Prostate gland (tissue), 2 donors: ENCODE measurements around the gene DYNC1H1. TPM values are rescaled to one million over a fixed set of nuclear protein-coding genes. Genes with fewer than 3 reads are reported as not detected.
"Not testable (repeated sequence)": the region's sequence is repeated elsewhere in the genome, so short reads cannot be mapped to it uniquely, and the experiment has no call there.

Experiments
- DNase-seq: peaks from one replicate; pipeline ENCODE4 v3.0.0-alpha.2; 2019; ENCODE audit warnings: low spot score
- H3K27ac ChIP-seq, 2 donors: fragments of 200-600 bp; sonication (generic); 2 replicates each; pipeline ENCODE4 v1.5.1; 2017 to 2019
- H3K27me3 ChIP-seq: fragments of 200-600 bp; sonication (generic); replicated peaks from 2 replicates; pipeline ENCODE4 v1.5.1; 2019; ENCODE audit not compliant: insufficient read depth
- H3K36me3 ChIP-seq, 2 donors: fragments of 200-600 bp; sonication (generic); 1 replicate in 1 of 2; 2 replicates in 1 of 2; pipeline versions ENCODE4 v1.5.1 to v1.8.1; 2017 to 2019
- H3K4me1 ChIP-seq: fragments of 200-600 bp; sonication (generic); replicated peaks from 2 replicates; pipeline ENCODE4 v1.5.1; 2019
- H3K4me3 ChIP-seq, 2 donors: fragments of 200-600 bp; sonication (generic); 2 replicates each; pipeline ENCODE4 v1.5.1; 2017 to 2019
- H3K9me3 ChIP-seq: fragments of 200-600 bp; sonication (generic); 2 replicates; pipeline ENCODE4 v1.5.1; 2017
- CTCF ChIP-seq, 4 experiments: fragments of 200-600 bp in 2 of 4; fragments of 450-650 bp in 2 of 4; sonication (generic) in 2 of 4; IDR thresholded peaks; 1 replicate in 3 of 4; 2 replicates in 1 of 4; pipeline ENCODE4 v1.5.1; 2016 to 2019; ENCODE audit warnings: antibody characterized with exemption in 4 of 4, mild to moderate bottlenecking in 2 of 4, moderate library complexity in 2 of 4
- POLR2A ChIP-seq: fragments of 450-650 bp; IDR thresholded peaks from one replicate; pipeline ENCODE4 v1.6.1; 2016; ENCODE audit warnings: antibody characterized with exemption, mild to moderate bottlenecking
- POLR2AphosphoS5 ChIP-seq: sonication (generic); formaldehyde crosslinking; IDR thresholded peaks from one replicate; pipeline ENCODE4 v1.6.1; 2017; ENCODE audit warnings: antibody characterized with exemption
- WGBS: methylation state at CpG from one replicate; pipeline ENCODE4 v1.1.5; 2018; 5-methylcytosine and 5-hydroxymethylcytosine counted together
- intact Hi-C: fragments of 100-400 bp; cut with DNase I; formaldehyde crosslinking; loops from one replicate; pipeline ENCODE4 v1.14.2; 2022
- total RNA-seq, 2 donors: library from RNA; depleted of rRNA; stranded (reverse); fragments of >200 nt; gene quantifications; one replicate each; pipeline ENCODE4 v1.1.0, GENCODE V29; 2016

The DYNC1H1 gene
- total RNA-seq, 2 donors from 2014 or later = 366 to 616 TPM

GRCh38 chr14:102066041-102066451 is 101.7 kb downstream of the DYNC1H1 start:
- Histone ChIP-seq H3K4me1 (no peaks in the 10 kb centered on the region), H3K27ac (no peak overlapping the region), H3K27me3 (no peaks in the 10 kb centered on the region), H3K4me3 (no peak overlapping the region), H3K36me3 (no peaks in the 10 kb centered on the region), H3K9me3 (no peaks in the 10 kb centered on the region)
- no peak for TF ChIP-seq POLR2AphosphoS5
- no peak for DNase-seq
- WGBS = 87% methylated on average over 12 of the region's 12 CpGs
- intact Hi-C loops = no loop called here

GRCh38 chr14:102071283-102071998 is 107.1 kb downstream of the DYNC1H1 start:
- intact Hi-C loops = no loop called here
- Histone ChIP-seq H3K4me1 (no peaks in the 10 kb centered on the region), H3K9me3 (no peaks in the 10 kb centered on the region), H3K36me3 (no peaks in the 10 kb centered on the region), H3K27ac (peak overlapping the region; percentile 26 to 37), H3K27me3 (no peaks in the 10 kb centered on the region), H3K4me3 (no peak overlapping the region)
- DNase-seq = no peak
- WGBS = 47% methylated on average over 10 of the region's 10 CpGs
- no peak for TF ChIP-seq CTCF (IDR thresholded peaks at IDR 0.05)
- peak; percentile 32 for TF ChIP-seq POLR2AphosphoS5
- TF ChIP-seq POLR2A = no peak

- 76% methylated on average over 4 of the region's 4 CpGs for WGBS
- TF ChIP-seq POLR2A (no peak), CTCF (IDR thresholded peaks at IDR 0.05) (no peak), POLR2AphosphoS5 (peak; percentile 18)
- H3K36me3 ChIP-seq = peaks cover 0 to 4% of the 10 kb centered on the region in 2 donors
- intact Hi-C loops = no loop called here
- H3K27me3 ChIP-seq = no peaks in the 10 kb centered on the region
- no peaks in the 10 kb centered on the region for H3K9me3 ChIP-seq
- no peak overlapping the region for H3K4me3 ChIP-seq
- no peak for DNase-seq
- no peaks in the 10 kb centered on the region for H3K4me1 ChIP-seq
- no peak overlapping the region for H3K27ac ChIP-seq
Measured at GRCh38 chr14:102074415-102074964, 110.1 kb downstream of the DYNC1H1 start.

DNA sequence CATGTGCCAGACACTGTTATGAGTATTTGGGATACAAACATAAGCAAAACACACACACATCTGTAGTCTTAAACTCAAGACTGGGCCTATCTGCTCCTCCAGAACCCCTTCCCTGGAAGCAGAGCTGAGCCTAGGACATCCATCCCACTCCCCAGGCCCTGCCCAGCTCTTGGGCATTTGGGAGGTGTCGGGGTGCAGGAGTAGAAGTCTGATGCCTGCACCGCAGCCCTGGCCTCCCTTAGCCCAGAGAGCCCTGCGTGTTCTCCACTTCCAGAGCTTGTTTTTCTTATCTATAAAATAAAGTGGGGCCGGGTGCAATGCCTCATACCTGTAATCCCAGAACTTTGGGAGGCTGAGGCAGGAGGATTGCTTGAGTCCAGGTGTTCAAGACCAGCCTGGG is 110.8 kb downstream of the DYNC1H1 start:
- no peak for TF ChIP-seq CTCF (IDR thresholded peaks at IDR 0.05)
- no peak for TF ChIP-seq POLR2A
- TF ChIP-seq POLR2AphosphoS5 = no peak
- Histone ChIP-seq H3K36me3 (peaks cover 0 to 7% of the 10 kb centered on the region in 2 donors), H3K27ac (no peak overlapping the region), H3K9me3 (no peaks in the 10 kb centered on the region), H3K27me3 (no peaks in the 10 kb centered on the region), H3K4me3 (no peak overlapping the region), H3K4me1 (no peaks in the 10 kb centered on the region)
- DNase-seq = no peak
- WGBS = 91% methylated on average over 4 of the region's 4 CpGs
- intact Hi-C loops = no loop called here

- H3K27me3 ChIP-seq = no peaks in the 10 kb centered on the region
- DNase-seq = no peak
- H3K4me1 ChIP-seq = no peaks in the 10 kb centered on the region
- WGBS = 92% methylated on average over 5 of the region's 5 CpGs
- H3K4me3 ChIP-seq = no peak overlapping the region
- intact Hi-C loops = no loop called here
- no peaks in the 10 kb centered on the region for H3K9me3 ChIP-seq
- TF ChIP-seq CTCF (IDR thresholded peaks at IDR 0.05) (no peak), POLR2A (no peak), POLR2AphosphoS5 (no peak)
- H3K36me3 ChIP-seq = peaks cover 0 to 7% of the 10 kb centered on the region in 2 donors
- no peak overlapping the region for H3K27ac ChIP-seq
Measured at GRCh38 chr14:102077382-102077709, 113.0 kb downstream of the DYNC1H1 start.

DNA sequence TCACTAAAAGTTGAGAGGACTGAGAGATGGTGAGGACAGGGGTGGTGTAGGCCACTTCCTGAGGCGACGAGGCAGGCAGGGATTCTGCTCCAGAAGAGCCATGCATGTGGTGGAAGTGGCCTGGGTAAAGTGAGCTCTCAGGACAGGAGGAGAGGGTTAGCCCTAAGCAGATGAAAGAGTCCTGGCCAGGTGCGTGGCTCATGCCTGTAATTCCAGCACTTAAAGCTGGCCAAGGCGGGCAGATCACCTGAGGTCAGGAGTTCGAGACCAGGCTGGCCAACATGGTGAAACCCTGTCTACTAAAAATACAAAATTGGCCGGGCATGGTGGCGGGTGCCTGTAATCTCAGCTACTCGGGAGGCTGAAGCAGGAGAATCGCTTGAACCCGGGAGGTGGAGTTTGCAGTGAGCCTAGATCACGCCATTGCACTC is 114.0 kb downstream of the DYNC1H1 start:
- H3K4me3 ChIP-seq, H3K27me3 ChIP-seq, DNase-seq, H3K27ac ChIP-seq, H3K4me1 ChIP-seq, H3K9me3 ChIP-seq, intact Hi-C loops: not testable (repeated sequence)
- WGBS = 94% methylated on average over 11 of the region's 11 CpGs
- H3K36me3 ChIP-seq = peaks cover 4 to 17% of the 10 kb centered on the region in 2 donors
